ENCODE data around the gene TCF4. TPM values are rescaled to one million over a fixed set of nuclear protein-coding genes. Genes with fewer than 3 reads are reported as not detected.

Gene TCF4
- total and polyA plus RNA-seq, 2 experiments from 2014 or later: 77.7 to 89.2 TPM

DNA sequence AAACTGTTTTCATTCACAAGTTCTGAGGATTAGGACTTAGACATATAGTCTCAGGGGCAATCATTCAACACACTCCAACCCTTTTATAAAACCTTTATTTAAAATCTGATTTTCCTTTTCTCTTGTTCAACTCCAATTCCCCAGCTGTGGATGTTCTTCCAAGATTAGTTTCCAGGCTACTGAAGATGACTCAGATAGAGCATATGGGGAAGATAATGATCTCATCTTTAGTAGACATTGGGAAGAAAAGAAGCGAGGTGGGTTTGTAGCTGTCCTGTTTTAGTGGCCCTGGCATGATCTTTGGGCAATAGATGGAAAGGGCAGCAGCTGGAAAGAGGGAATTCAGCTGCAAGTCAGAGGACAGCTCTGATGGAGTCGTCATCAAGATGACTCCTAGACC lies 381.1 kb downstream of the TCF4 start:
- peaks cover 3% of the 10 kb centered on the region for H3K27me3 Mint-ChIP-seq (ENCODE audit: insufficient read depth, low read depth, poor library complexity)
- H3K79me2 ChIP-seq (replicated peaks; ENCODE audit: insufficient read depth): no peaks in the 10 kb centered on the region
- no peaks in the 10 kb centered on the region for H3K36me3 ChIP-seq (ENCODE audit: insufficient read depth)
- peaks cover 5% of the 10 kb centered on the region; the same call in 2 of the 3 replicates for H3K9me3 Mint-ChIP-seq
- H3K4me1 ChIP-seq (ENCODE audit: insufficient read depth): no peaks in the 10 kb centered on the region
- H3K36me3 Mint-ChIP-seq (ENCODE audit: low read depth): peaks cover 3% of the 10 kb centered on the region; the same call in 1 of the 3 replicates
- no peaks in the 10 kb centered on the region for H4K20me1 ChIP-seq (replicated peaks; ENCODE audit: insufficient read depth)
- no peak for DNase-seq (ENCODE audit: low spot score)
- no peak overlapping the region for H3K27ac ChIP-seq (ENCODE audit: low read depth)
- no peak overlapping the region for H2AFZ ChIP-seq
- H3K27me3 ChIP-seq (ENCODE audit: insufficient read depth): no peaks in the 10 kb centered on the region
- TF ChIP-seq NANOG (IDR thresholded peaks at IDR 0.05; ENCODE audit: borderline replicate concordance) (no peak), STAT1 (IDR thresholded peaks at IDR 0.05; ENCODE audit: unreplicated experiment) (no peak), POLR2AphosphoS5 (IDR thresholded peaks at IDR 0.05; ENCODE audit: low read depth) (no peak), REST (IDR thresholded peaks at IDR 0.05; ENCODE audit: unreplicated experiment) (no peak), ZNF331 (CRISPR knock-in tag; IDR thresholded peaks at IDR 0.05; ENCODE audit: low read depth) (no peak), ZNF114 (CRISPR knock-in tag; IDR thresholded peaks at IDR 0.05) (no peak), CREB1 (CRISPR knock-in tag; IDR thresholded peaks at IDR 0.05; ENCODE audit: low read depth) (no peak), EZH2 (IDR thresholded peaks at IDR 0.05; ENCODE audit: low read depth, unreplicated experiment) (no peak), JUNB (IDR thresholded peaks at IDR 0.05; ENCODE audit: unreplicated experiment) (no peak), EZH2phosphoT487 (IDR thresholded peaks at IDR 0.05; ENCODE audit: unreplicated experiment) (no peak)
- TF ChIP-seq, protein P1, sequence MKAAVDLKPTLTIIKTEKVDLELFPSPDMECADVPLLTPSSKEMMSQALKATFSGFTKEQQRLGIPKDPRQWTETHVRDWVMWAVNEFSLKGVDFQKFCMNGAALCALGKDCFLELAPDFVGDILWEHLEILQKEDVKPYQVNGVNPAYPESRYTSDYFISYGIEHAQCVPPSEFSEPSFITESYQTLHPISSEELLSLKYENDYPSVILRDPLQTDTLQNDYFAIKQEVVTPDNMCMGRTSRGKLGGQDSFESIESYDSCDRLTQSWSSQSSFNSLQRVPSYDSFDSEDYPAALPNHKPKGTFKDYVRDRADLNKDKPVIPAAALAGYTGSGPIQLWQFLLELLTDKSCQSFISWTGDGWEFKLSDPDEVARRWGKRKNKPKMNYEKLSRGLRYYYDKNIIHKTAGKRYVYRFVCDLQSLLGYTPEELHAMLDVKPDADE (IDR thresholded peaks at IDR 0.05): no peak
- TF ChIP-seq, protein P2, sequence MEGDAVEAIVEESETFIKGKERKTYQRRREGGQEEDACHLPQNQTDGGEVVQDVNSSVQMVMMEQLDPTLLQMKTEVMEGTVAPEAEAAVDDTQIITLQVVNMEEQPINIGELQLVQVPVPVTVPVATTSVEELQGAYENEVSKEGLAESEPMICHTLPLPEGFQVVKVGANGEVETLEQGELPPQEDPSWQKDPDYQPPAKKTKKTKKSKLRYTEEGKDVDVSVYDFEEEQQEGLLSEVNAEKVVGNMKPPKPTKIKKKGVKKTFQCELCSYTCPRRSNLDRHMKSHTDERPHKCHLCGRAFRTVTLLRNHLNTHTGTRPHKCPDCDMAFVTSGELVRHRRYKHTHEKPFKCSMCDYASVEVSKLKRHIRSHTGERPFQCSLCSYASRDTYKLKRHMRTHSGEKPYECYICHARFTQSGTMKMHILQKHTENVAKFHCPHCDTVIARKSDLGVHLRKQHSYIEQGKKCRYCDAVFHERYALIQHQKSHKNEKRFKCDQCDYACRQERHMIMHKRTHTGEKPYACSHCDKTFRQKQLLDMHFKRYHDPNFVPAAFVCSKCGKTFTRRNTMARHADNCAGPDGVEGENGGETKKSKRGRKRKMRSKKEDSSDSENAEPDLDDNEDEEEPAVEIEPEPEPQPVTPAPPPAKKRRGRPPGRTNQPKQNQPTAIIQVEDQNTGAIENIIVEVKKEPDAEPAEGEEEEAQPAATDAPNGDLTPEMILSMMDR (conservative IDR thresholded peaks at IDR 0.05; ENCODE audit: low read depth in 2 of 2): no peak
- TF ChIP-seq, protein P3, sequence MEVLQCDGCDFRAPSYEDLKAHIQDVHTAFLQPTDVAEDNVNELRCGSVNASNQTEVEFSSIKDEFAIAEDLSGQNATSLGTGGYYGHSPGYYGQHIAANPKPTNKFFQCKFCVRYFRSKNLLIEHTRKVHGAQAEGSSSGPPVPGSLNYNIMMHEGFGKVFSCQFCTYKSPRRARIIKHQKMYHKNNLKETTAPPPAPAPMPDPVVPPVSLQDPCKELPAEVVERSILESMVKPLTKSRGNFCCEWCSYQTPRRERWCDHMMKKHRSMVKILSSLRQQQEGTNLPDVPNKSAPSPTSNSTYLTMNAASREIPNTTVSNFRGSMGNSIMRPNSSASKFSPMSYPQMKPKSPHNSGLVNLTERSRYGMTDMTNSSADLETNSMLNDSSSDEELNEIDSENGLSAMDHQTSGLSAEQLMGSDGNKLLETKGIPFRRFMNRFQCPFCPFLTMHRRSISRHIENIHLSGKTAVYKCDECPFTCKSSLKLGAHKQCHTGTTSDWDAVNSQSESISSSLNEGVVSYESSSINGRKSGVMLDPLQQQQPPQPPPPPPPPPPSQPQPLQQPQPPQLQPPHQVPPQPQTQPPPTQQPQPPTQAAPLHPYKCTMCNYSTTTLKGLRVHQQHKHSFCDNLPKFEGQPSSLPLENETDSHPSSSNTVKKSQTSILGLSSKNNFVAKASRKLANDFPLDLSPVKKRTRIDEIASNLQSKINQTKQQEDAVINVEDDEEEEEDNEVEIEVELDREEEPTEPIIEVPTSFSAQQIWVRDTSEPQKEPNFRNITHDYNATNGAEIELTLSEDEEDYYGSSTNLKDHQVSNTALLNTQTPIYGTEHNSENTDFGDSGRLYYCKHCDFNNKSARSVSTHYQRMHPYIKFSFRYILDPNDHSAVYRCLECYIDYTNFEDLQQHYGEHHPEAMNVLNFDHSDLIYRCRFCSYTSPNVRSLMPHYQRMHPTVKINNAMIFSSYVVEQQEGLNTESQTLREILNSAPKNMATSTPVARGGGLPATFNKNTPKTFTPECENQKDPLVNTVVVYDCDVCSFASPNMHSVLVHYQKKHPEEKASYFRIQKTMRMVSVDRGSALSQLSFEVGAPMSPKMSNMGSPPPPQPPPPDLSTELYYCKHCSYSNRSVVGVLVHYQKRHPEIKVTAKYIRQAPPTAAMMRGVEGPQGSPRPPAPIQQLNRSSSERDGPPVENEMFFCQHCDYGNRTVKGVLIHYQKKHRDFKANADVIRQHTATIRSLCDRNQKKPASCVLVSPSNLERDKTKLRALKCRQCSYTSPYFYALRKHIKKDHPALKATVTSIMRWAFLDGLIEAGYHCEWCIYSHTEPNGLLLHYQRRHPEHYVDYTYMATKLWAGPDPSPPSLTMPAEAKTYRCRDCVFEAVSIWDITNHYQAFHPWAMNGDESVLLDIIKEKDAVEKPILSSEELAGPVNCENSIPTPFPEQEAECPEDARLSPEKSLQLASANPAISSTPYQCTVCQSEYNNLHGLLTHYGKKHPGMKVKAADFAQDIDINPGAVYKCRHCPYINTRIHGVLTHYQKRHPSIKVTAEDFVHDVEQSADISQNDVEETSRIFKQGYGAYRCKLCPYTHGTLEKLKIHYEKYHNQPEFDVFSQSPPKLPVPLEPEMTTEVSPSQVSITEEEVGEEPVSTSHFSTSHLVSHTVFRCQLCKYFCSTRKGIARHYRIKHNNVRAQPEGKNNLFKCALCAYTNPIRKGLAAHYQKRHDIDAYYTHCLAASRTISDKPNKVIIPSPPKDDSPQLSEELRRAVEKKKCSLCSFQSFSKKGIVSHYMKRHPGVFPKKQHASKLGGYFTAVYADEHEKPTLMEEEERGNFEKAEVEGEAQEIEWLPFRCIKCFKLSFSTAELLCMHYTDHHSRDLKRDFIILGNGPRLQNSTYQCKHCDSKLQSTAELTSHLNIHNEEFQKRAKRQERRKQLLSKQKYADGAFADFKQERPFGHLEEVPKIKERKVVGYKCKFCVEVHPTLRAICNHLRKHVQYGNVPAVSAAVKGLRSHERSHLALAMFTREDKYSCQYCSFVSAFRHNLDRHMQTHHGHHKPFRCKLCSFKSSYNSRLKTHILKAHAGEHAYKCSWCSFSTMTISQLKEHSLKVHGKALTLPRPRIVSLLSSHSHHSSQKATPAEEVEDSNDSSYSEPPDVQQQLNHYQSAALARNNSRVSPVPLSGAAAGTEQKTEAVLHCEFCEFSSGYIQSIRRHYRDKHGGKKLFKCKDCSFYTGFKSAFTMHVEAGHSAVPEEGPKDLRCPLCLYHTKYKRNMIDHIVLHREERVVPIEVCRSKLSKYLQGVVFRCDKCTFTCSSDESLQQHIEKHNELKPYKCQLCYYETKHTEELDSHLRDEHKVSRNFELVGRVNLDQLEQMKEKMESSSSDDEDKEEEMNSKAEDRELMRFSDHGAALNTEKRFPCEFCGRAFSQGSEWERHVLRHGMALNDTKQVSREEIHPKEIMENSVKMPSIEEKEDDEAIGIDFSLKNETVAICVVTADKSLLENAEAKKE (CRISPR knock-in tag; IDR thresholded peaks at IDR 0.05): no peak
- H3F3A ChIP-seq (replicated peaks; ENCODE audit: low read depth): no peaks in the 10 kb centered on the region
- H3K4me3 Mint-ChIP-seq: no peak overlapping the region
- 0 out of 2 replicates have a peak, but pooled peaks cover 21% of the 10 kb centered on the region for H3K9me2 ChIP-seq (ENCODE audit: insufficient read depth)
- H3K4me1 Mint-ChIP-seq: no peaks in the 10 kb centered on the region
- H3K4me2 ChIP-seq: no peak overlapping the region
- H3K4me3 ChIP-seq: no peak overlapping the region
- H3K27ac Mint-ChIP-seq: no peak overlapping the region
- ATAC-seq: no peak

Data from GM23338 (cell line).